B cell (primary cell): ENCODE data around the gene SLC35G6.

ENCODE experiments used
- EZH2 ChIP-seq: IDR thresholded peaks from 2 replicates; pipeline ENCODE4 v1.6.1; 2012; ENCODE audit warnings: borderline replicate concordance, low read depth, mild to moderate bottlenecking, moderate library complexity, low read length; ENCODE audit not compliant: insufficient read depth, poor library complexity, severe bottlenecking
- TF ChIP-seq, protein P1 (sequence below): fragments of 200-600 bp; IDR thresholded peaks from one replicate; pipeline ENCODE4 v1.8.0; 2022; ENCODE audit warnings: antibody characterized with exemption, mild to moderate bottlenecking

DNA sequence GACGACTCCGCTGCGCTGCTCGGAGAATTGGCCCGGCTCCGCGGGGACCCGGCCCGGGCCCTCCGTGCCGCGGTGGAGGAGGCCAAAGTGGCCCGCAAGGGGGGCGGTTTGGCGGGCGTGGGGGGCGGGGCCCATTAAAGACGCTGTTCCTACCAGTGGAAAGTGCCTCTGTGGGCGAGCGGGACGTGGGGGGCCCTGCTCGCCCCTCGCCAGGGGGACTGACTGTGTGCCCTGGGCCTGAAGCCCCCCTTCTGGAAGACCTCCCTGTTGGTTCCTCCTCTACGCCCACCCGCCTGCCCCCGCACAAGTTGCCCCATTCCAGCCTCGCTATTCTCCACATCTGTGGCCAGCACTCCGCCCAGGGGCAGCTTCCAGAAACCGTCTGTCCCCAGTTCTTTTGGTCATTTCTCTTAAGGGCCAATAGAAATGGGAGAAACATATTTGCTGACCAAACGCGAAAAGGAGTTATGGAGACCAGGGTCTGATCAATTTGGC is 43.8 kb upstream of the SLC35G6 start:
- TF ChIP-seq, protein P1, sequence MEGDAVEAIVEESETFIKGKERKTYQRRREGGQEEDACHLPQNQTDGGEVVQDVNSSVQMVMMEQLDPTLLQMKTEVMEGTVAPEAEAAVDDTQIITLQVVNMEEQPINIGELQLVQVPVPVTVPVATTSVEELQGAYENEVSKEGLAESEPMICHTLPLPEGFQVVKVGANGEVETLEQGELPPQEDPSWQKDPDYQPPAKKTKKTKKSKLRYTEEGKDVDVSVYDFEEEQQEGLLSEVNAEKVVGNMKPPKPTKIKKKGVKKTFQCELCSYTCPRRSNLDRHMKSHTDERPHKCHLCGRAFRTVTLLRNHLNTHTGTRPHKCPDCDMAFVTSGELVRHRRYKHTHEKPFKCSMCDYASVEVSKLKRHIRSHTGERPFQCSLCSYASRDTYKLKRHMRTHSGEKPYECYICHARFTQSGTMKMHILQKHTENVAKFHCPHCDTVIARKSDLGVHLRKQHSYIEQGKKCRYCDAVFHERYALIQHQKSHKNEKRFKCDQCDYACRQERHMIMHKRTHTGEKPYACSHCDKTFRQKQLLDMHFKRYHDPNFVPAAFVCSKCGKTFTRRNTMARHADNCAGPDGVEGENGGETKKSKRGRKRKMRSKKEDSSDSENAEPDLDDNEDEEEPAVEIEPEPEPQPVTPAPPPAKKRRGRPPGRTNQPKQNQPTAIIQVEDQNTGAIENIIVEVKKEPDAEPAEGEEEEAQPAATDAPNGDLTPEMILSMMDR: no peak
- TF ChIP-seq EZH2: no peak
